OCI-M2 (cell line): Measurements from ENCODE around the gene AMPD3.

Source experiments
- DNase-seq: peaks from one replicate; lab custom pipeline; 2025; ENCODE audit not compliant: unreplicated experiment; lab: John Stamatoyannopoulos, UW

Gene AMPD3

DNA sequence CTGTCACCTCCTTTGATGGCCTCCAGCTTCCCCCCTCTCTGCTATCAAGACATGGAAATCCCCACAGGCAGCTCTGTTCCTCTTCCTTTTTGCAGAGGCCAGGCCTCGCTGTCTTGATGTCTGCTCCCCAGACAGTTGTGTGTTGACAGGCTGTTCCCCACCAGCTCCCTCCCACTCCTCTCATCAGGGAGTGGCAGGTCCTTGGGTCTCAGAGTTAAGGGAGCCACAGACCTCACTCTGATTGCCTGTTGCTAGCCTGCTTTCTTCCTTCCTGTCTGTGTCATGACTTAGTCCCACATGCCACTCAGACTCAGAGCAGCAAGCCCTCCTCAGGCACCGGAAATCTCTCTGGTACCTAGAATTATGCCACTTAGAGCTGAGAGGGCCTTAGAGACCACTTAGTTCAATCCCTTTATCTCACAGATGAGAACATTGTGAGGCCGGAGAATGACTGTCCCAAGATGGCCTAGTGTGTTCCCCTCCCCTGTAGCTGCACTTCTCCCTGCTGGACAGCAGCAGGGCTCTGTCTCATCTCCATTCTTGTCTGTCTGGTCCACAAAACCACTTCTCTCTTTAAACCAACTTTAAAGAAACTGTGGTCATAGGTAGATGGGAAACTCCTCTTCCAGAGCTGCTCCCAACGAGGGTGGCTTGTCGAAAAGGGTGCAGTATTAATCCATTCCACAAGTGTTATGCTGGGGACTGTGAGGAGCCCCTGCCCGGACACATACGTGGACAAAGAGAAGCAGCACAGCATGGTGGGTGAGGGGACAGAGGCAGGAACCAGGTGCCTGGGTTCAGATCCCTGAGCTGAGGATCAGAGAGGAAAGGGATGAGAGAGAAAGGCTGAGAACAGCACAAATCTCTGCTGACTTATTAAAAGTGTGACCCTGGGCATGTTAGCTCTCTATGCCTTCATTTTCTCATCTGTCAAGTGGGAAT lies 4.2 kb downstream of the AMPD3 start:
- DNase-seq = peak; percentile 58

DNA sequence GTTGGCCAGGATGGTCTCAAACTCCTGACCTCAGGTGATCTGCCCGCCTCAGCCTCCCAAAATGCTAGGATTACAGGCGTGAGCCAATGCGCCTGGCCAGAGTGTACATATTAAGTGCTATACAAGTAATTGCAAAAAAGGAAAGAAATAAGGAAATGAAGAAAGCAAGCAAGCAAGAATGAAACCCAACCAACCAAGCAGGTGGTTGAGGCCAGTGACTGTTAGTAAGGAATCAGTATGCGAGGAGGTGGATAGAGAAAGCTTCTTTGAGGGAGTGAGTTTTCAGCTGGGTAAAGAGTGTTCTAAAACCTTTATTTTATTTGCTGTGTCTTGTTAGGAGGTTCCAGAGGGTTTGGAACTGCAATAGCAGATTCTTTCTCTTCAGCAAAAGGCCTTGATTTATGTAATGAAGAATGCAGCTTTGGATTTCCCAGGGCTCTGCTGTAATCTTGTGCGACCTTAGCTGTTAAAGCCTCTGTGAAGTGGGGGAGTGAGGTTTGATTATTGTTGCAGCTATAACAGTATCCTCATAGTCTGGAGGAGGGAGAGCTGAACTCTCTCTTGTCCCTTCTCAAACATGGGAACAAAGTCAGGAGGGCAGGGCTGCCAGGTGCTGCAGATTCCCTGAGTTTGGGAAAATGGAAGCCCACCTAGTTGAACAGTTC lies 5.7 kb downstream of the AMPD3 start:
- DNase-seq = no peak

DNA sequence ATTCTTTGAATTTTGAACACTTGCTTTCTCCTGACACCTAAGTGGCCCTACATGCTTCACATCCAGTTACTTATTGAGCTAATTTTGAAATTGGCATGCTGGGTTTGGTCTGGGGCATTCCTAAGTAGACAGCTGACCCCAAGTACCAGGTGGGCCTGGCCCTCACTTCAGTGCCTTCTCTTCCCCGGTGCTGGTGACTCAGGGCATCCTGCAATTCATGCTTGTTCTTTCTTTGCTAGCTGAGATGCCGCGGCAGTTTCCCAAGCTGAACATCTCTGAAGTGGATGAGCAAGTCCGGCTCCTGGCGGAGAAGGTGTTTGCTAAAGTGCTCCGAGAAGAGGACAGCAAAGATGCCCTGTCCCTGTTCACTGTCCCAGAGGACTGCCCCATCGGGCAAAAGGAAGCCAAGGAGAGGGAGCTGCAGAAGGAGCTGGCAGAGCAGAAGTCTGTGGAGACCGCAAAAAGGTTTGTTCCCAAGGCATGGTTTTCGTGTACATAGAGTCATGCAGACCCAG lies 6.3 kb downstream of the AMPD3 start:
- no peak for DNase-seq

DNA sequence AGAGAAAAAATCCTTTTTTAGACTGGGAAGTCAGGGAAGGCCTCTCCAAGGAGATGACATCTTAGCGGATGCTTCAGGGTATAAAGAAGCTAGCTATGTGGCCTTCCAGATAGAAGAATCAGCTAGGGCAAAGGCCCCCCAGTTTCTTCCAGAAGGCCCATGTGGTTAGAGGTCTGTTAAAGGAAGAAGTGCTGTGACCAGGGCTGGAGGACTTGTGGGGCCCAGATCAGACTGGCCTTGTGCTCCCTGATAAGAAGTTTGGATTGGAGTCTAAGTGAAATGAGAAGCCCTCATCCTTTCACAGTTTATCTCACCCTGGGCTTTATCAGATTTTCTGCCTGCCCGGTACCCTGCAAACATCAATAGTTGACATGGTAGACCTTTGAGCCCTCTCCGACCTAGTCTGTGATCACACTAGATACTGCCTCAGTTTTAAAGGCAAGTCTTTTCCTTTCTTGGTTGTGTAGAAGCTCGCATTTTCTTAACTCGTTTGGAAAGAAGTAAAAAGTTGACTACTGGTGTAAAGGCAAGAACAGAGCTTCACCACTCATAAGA lies 7.8 kb downstream of the AMPD3 start:
- DNase-seq = no peak

DNA sequence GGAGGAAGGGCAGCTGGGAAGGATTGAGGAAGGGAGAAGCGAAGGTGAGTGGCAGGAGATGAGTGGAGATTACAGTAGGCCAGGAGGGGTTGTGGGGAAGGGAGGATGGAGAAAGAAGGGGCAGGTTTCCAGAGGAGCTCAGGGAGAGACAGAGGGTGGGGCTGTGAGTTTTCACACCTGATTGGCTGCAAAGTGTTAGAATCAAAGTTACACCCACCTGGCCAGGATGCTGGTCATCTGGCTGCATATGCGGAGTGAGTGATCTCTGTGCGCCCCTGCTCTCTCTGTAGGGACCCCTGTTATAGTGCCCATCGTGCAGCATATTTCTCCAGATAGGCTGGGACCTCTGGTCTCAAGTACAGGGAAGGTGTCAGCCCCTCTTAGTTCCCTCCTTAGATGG lies 18.3 kb downstream of the AMPD3 start:
- no peak for DNase-seq

DNA sequence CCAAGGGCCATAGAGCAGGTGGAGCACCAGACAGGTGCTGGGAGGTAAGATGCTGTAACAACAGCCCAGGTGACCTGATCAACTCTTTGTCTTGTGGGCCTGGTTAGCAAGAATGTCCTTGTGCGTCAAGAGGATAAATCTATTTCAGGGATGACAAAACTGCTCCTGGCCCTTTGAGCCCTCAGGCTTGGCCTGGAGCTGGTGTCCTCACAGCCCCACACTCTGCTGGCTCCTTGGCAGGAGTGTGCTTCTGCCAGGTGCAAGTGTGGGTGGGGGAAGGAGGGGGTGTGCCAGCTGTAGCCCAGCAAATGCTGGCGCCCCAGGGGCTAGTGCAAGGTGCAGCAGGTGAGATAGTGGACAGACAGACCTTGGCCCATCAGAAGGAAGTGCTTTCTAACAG lies 19.5 kb downstream of the AMPD3 start:
- DNase-seq = no peak

DNA sequence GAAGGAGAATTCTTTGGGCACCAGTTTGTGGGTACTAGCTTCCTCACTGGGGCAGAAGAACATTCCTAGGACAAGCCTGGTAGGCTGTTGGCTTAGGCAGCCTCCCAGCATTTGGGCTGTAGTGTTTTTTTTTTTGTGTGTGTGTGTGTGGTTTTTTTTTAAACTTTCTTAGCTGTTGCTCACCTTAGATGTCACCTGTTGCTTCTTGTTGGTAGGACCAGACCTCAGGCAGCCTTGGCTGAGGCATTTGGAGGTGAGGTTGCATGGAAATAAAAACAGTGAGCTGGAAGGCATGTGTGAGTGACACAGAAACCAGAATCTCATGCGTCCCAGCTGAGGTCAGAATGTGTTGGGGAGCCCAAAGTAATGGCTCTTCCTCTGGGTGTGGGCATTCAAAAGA lies 21.3 kb downstream of the AMPD3 start:
- DNase-seq = no peak

DNA sequence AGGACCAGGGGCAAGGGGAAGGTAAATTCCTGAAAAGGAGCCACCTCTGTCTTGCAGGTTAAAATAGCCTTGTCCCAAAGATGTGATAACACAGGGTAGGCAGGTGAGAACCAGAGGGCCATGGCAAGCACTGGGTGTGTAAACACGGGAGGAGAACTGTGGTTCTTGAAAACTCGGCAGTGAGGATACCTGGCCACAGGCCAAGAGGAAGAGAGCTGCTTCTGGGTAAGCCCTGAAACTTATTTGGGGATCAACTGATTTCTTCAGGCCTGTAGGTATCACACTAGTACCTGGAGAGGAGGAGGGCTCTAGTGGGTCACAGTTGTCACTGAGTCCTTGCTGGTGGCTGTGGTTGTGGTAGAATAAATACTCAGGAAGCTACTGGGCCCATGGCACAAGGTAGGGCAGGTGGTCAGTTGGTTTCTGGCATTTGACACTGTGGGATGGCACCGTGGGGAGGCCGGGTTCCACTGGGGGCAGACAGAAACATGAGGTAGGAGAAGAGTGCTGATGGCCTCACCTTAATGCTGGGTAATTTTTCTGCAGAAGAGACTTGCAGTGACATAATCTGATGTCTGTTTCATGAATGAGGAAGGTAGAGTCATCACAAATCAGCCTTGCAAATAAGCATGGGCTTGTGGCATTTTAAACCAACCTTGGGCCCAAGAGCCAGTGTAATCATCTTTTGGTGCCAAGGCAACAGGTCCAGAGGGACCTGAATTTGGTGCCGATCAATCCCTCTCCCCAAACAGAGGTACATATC lies 22.0 kb downstream of the AMPD3 start:
- DNase-seq = no peak

DNA sequence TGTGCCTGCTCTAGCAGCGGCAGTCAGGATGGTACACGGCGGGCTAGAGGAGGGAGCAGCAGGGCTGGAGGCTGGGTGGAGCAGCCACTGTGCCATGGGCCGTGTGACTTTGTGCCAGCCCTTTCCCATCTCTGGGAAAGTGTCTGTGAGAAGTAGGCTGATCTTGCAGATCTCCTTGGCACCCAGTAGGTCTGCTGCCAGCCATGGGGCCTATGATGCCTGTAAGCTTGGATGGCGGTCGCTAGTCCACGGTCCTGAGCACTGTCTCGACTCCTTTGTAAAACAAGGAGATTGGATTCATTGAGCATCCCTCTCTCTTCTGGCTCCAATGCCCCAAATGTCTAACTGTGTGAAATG lies 22.6 kb downstream of the AMPD3 start:
- no peak for DNase-seq

DNA sequence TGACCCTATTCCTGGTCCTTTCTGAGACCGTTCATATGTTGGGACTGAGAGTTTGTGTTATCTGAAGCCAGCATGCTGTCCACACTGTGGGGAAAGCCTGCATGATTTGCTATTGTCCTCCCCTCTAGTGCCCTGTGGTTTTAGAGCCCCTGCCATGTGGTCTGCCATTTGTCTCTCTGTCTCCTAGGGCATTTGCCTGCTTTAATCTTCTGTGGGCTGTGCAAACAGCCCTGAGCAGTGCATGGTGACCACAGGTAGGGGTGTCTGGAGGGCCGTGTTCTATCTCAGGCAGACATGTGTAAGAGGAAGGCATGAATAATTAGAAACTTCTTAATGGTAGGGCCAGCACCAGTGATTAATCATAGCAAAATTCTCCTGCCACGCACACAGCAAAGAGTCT lies 23.0 kb downstream of the AMPD3 start:
- DNase-seq = no peak

DNA sequence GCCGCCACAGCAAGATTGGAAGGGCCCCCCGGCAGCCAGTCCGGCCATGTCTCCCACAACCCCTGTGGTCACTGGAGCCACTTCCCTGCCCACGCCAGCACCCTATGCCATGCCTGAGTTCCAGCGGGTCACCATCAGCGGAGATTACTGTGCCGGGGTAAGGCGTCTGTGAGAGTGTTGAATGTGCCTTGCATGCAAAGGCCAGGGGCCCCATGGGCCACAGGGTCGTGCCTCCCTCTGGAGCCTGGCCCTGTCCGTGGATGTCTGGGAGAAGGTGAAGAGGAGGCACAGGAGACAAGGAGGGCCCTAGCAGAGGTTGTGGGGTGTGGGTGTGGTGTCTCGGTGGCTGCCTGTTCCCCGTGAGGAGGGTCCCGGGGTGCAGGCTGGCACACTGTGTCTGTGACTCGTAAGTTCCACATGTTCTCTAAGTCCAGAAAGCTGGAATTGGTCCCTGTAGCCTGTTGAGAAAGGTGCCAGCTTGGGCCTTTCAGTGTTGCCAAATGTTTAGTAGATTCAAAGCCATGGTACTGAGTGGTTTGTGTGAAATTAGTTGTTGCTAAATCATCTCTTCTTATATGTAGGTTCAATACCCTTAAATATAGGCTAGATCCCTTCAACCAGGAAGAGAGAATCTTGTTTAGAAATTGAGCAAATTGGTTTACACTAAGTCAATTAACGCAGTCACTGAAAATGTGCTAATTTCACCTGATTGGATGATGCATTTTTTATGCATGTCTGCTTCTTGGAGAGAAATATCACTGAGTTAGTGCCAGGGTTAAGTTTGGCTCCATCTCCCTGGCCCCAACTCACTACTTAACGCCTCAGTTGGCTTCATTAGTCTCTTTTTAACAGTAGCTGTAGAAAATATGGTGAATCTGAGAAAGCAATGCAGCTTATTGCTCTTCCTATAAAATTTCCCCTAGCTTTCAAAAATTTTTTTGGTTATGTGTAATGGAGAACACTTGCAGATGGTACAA lies 23.8 kb downstream of the AMPD3 start:
- DNase-seq = no peak

DNA sequence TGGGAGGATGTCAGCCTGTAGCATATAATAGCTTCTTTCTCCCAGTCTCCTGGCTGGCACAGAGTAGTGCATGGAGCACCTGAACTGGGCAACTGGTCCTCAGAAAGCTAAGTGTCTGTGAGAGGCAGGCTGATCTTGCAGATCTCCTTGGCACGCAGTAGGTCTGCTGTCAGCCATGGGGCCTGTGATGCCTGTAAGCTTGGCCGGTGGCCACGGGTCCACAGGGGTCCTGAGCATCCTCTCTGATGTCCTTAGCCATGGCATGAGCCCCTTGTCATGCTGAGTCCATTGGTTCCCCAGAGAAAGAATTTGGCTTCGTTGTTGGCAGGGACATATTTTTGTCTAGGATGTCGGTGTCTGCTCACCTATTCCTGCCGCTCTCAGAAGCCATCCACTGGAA lies 25.0 kb downstream of the AMPD3 start:
- no peak for DNase-seq

DNA sequence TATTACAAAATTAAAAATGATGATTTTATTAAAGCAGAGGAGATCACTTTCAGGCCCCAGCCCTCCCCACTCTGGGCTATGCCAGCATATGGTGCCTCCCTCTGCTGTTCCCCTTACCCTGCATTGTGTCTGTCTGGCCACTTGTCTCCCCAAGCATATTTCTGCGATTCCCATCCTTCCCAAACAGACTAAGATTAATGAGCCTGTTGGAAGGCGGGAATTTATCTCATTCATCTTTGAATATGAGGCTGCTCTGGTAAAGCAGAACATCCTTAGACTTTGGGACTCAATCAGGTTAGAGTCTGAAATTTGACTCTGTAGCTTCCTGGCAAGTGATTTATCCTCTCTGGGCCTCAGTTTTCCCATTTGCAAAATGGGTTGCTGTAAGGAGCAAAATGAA lies 25.7 kb downstream of the AMPD3 start:
- DNase-seq = no peak

DNA sequence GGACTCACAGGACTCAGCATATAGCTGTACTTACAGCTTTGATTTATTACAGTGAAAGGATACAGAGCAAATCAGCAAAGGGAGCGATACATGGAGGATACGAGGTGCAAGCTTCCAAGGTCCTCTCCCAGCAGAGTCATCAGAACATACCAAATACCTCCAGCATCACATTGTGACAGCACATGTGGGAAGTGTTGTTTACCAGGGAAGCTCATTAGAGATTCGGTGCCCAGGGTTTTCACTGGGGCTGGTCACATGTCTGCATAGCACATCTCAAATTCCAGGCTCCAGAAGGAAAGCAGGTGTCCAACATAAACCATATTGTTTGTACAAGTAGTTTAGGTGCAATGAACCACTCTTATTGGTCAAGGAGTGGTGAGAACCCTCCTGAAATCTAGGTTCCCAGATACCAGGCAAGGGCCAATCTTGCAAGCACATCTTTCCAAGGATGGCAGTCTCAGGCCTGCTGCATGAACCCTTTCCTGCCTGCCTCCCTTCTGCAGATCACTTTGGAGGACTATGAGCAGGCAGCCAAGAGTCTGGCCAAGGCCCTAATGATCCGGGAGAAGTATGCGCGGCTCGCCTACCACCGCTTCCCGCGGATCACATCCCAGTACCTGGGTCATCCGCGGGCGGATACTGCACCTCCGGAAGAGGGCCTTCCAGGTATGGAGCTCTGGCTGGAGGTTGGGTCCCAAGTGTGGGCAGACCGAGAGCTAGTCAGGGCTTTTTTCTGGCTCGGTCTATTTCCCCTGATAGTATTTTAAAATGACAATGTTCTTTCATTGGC lies 26.7 kb downstream of the AMPD3 start:
- DNase-seq = no peak

DNA sequence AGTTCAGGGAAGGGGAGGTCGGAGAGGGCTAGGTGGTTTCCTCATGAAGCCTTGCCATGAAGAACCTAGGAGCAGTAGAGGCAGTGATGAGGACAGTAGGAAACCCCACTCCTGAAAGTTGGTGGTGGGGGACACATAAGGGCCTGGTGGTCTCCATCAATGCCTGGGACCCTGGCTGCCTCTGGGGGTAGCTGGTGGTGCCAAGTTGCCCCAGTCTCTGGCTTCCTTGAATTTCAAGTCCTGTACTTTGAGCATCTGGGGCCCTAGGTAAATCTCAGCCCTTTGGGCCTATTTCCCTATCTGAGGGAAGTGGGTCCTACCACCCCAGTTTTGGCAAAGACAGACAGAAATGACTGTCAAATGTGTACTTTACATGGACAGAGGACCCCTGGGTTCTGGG lies 28.1 kb downstream of the AMPD3 start:
- DNase-seq = no peak

DNA sequence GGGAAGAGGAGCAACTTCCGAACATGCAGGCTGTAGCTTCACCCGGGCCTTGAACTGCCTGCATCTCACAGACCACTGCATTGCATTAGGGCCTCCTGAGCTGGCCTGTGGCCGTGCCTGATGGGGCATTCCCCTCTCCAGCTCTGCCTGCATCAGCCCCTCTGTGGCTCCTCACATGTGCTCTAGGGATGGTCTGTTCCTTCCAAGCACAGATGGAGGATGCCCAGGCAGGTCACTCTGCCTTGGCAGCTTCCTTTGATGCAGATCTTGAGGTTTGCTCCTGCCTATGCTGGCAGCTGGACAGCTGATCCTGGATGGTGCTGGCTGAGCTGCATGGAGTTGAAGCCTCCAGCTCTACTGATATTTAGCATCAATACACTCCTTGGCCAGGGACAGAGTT lies 28.5 kb downstream of the AMPD3 start:
- DNase-seq = no peak

DNA sequence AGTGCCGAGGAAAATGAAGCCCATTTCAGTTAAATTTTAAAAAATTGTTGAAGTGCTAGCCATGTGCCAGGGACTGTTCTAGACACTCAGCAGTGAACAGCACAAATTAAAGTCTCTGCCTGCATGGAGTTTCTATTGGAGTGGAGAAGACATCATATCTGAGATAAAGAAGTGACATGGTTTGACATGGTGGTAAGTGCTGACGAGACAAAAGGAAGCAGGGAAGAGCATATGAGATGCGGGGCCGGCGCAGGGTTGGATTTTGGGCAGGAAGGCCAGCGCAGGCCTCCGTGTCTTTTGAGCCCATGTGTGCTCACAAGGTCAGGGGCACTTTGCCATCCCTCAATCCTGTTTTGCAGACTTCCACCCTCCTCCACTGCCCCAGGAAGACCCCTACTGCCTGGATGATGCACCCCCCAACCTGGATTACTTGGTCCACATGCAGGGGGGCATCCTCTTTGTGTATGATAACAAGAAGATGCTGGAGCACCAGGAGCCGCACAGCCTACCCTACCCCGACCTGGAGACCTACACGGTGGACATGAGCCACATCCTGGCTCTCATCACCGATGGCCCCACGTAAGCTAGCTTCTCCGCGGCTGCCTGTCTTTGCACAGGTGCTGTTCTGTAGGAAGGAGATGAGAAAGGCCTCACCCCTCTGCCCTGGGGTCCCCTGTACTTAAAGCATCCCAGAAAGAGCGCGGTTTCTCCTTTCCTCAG lies 29.6 kb downstream of the AMPD3 start:
- DNase-seq = no peak

DNA sequence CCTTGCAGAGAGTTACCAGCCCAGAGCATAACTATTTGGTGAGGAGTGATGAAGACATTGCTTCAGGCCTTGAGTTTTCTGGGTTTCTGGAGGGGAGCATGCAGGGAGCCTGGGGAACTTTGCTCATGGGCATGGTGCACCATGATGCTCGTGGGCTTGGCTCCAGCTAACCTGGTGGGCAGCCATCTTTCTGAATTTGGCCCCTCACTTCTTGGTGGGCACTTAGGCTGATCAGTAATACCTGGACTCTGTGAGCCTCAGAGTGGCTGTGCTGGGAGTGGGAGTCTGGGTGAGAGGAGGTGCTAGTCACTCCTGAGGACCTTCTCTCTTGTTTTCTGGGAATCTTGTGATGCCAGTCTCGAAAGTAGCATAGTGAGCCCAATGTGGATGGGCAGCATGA lies 30.6 kb downstream of the AMPD3 start:
- no peak for DNase-seq
